Lung microvascular endothelial cell (primary cell): ENCODE measurements around the gene F5. TPM values are rescaled to one million over a fixed set of nuclear protein-coding genes. Genes with fewer than 3 reads are reported as not detected.
A peak's percentile ranks its signal among the peaks of the same experiment; 100 is the strongest.
"Not testable (repeated sequence)": the region's sequence is repeated elsewhere in the genome, so short reads cannot be mapped to it uniquely, and the experiment has no call there.

Source experiments
- DNase-seq, 2 donors: peaks; one replicate each; pipeline versions ENCODE4 v3.0.0 to v3.0.0-alpha.2; 2010; ENCODE audit warnings: low read depth in 2 of 2
- total RNA-seq: library from RNA; depleted of rRNA; stranded (reverse); fragments of >200 nt; gene quantifications from 2 replicates; pipeline ENCODE4 v1.2.1, GENCODE V29; 2014

Gene F5
- total RNA-seq, 1 donor from 2014 or later, result not detected

- peak; percentile 80 to 83 for DNase-seq
Measured at GRCh38 chr1:169546087-169546995, 39.9 kb downstream of the F5 start.

DNA sequence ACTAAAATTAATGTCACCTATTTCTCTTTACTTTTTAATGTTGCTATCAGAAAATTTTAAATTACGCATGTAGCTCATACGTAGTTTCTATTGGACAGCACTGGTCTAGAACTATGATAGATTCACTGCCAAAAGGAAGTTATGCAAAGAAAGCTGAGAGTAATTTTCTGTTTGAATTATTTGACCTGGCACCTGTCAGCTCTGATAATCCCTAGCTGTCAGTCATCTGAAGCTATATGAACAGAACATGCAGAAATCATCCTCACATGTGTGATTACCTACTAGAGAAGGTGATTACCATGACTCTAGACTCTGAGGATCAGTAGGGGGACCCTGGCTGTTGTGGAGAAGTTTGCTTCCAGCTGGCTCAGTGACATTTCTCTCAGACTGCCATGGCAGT is 40.8 kb downstream of the F5 start:
- no peak for DNase-seq

- DNase-seq, result peak in 1 of 2 donors; percentile 30
Measured at GRCh38 chr1:169538998-169539871, 47.0 kb downstream of the F5 start.

- no peak for DNase-seq
Measured at GRCh38 chr1:169534653-169535052, 51.6 kb downstream of the F5 start.

DNA sequence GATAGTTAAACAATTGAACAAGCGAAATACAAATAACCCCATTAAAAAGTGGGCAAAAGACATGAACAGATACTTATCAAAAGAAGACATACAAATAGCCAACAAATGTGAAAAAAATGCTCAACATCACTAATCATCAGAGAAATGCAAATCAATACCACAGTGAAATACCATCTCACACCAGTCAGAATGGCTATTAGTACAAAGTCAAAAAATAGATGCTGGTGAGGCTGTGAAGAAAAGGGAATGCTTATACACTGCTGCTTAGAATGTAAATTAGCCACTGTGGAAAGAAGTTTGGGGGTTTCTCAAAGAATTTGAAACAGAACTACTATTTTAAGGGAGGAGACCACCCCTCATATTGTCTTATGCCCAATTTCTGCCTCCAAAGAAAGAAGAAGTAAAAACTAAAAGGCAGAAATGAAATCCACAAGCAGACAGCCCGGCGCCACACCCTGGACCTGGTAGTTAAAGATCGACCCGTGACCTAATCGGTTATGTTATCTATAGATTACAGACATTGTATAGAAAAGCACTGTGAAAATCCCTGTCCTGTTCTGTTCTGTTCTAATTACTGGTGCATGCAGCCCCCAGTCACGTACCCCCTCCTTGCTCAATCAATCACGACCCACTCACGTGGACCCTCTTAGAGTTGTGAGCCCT is 52.6 kb downstream of the F5 start:
- DNase-seq, result not testable (repeated sequence)

DNA sequence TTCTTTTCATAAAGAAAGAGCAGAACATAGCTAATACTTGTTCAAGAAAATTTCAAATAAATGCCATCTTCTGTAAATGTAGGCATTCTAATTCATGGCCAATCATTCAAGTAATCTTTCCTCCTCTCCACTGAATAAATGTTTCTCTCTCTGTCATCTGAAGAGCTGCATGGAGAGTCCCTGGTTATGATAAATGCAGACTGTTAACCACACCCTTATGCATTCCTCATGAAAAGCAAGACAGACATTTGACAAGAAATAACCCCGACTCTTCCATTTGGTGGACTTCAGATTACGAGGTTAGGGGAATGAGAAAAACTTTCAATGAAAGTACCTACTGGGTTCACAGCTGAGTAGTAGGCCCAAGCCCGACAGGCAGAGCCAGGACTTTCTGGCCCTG is 55.8 kb downstream of the F5 start:
- no peak for DNase-seq

DNA sequence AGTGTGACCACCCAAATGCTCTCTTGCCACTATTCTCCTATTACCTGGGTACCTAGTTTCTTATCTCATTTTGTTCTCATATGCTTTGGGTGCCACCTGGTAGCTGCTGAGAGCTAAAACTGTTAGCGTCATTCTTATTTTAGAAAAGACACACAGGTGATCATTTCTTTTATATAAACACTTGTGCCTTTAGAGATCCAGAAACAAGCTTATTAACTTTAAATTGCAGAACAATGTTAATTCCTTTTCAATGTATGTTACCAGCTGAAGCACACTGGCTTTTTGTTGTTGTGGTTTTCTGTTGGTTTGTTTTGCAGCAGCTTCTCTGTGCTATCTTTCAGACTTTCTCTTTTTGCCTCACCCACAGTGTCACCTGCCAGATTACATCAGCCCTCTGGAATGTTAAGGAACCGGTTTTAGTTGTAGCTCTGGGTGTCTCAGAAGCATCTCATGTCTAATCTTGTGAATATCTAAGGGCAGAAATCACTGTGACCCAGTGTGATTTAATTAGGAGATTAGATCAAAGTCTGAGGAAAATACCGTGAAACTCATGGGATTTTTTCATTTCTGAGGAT is 57.1 kb downstream of the F5 start:
- no peak for DNase-seq

- DNase-seq, result no peak
Measured at GRCh38 chr1:169528215-169529067, 57.8 kb downstream of the F5 start.

- DNase-seq, result no peak
Measured at GRCh38 chr1:169527451-169528214, 58.6 kb downstream of the F5 start.

DNA sequence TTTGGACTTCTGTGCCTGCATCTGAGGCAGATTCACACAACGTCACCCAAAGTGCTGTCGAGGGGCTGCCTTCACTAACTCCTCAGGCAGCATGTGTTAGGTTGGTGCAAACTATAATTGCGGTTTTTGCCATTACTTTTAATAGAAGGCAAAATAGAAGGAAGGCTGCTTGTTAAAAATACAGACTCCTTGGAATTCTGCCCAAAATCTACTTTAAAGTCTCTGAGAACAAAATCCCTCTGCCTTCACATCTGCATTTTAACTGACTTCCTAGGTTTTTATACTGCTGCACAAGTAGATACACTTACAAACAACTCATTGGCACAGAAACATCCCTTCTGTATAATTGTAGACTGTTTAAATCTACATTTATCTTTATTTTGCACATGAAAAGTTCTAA is 59.3 kb downstream of the F5 start:
- no peak for DNase-seq

- no peak for DNase-seq
Measured at GRCh38 chr1:169526120-169526832, 60.0 kb downstream of the F5 start.

DNA sequence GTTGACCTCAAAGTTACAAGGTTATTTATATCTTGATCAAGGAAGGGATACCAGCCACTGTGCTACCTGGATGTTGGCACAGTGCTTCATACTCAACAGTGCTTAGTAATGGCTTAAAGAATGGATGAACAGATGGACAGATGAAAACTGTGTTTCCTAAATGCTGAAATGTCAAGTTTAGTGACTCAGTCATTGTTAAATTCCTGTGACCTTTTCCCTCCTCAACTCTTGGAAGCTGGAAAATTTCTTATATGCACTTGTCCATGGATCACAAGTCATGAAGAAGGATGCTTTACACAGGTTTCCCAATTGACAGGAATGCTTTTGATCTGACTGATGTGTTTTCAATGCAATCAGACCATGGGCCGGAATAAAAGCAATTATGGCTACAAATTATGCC is 60.9 kb downstream of the F5 start:
- DNase-seq, result no peak

- no peak for DNase-seq
Measured at GRCh38 chr1:169523904-169524303, 62.4 kb downstream of the F5 start.

GRCh38 chr1:169521226-169521625 is 65.1 kb downstream of the F5 start:
- DNase-seq, result no peak

GRCh38 chr1:169517558-169518186 is 68.6 kb downstream of the F5 start:
- no peak for DNase-seq

- DNase-seq, result no peak
Measured at GRCh38 chr1:169515641-169516040, 70.6 kb downstream of the F5 start.

DNA sequence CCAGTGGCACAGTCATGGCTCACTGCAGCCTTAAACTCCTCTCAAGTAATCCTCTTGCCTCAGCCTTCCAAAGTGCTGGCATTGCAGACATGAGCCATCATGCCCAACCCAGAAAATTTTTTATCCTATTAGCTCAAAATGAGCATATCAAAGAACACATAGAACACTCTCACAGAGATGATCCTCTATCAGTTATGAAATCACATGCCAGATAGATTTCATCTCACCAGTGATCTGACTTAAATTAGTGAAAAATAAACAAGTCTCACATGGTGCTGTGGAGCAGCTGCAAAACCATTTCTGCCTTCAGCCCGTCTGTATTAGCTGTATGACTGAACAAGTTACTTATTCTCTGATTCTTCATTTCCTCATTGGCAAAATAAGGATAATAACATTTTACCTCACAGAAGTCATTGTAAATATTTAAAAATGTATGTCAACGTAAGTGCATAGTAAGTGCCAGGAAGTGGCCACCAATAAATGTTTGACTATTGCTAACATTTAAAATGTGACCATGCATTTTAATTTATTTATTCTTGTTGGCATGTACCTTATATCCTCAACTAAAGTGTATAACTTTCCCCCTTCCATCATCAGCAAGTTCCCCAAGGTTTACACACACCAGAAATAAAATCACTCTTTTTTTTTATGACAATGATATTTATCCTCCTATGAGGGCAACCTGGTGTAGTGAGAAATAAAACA is 71.6 kb downstream of the F5 start:
- no peak for DNase-seq

DNA sequence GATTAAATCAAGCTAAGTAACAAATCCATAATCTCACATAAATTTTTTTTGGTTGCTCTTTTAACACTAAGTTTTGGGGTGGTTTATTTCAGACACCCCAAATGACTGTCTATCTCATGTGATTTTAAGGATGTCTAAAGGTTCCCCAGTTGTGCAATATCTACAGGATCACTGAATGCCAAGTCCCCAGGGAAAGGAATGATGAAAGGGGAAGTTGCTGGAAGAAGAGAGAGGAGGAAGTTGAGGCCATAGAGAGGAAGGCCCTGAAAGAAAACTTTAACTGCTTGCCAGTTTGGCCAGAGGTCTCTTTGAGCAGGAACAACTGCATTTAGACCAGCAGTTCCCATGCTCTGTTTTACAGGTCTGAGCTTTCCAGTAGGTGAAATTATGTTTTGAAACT is 73.1 kb downstream of the F5 start:
- no peak for DNase-seq
